ENCODE data around the gene TMEM256. TPM values are rescaled to one million over a fixed set of nuclear protein-coding genes. Genes with fewer than 3 reads are reported as not detected.

TMEM256 gene
- total RNA-seq = 100 to 1,000 TPM in 1 of 2 donors, 10 to 100 TPM in 1; 73.0 to 107 TPM

GRCh38 chr17:7403977-7404736, at the start of gene TMEM256:
TMEM256 (minus strand) TSS chr17:7404097; CDS start chr17:7404084, 13 bp downstream.

DNA sequence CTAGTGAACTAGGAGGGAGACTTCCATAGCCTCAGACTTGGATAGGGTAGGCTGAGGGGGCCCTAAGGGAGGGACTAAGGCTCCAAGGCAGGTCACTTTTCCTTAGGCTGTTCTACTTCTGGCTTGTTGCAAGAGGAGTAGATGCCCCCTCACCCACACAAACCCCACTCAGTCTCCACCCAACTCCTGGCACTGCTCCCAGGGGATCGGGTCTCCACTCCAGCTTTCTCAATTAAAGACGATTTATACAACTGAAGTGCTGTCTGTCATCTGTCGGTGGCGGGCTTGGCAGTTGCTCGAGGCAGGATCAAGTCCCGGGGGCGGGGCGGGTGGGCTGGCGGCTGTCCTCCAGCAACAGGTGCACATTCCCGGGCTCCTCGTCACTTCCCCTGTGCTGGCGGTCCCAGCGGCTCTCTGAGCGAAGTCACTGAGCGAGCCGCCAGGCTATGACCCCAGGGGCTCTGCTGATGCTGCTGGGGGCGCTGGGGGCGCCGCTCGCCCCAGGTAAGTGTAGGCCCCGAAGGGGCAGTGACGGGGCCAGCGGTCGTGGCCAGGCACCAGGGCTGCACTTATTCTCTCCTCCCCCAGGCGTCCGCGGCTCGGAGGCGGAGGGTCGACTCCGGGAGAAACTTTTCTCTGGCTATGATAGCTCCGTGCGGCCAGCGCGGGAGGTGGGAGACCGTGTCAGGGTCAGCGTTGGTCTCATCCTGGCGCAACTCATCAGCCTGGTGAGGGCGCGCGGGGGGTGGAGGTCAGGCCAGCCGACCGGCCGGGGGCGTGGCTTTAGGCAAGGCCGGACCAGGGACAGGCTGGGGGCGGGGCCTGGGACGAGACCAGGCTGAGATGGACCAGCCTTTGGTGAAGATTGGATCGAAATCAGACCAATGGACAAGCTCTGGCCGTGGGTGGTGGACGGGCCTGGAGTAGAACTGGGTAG, 41.1 kb upstream of the TMEM256 start, which contains the start of gene CHRNB1:
TSS of gene CHRNB1 (plus strand) at position 380 of the 937 bp plus-strand sequence. CDS start at position 447, 67 bp downstream.

DNA sequence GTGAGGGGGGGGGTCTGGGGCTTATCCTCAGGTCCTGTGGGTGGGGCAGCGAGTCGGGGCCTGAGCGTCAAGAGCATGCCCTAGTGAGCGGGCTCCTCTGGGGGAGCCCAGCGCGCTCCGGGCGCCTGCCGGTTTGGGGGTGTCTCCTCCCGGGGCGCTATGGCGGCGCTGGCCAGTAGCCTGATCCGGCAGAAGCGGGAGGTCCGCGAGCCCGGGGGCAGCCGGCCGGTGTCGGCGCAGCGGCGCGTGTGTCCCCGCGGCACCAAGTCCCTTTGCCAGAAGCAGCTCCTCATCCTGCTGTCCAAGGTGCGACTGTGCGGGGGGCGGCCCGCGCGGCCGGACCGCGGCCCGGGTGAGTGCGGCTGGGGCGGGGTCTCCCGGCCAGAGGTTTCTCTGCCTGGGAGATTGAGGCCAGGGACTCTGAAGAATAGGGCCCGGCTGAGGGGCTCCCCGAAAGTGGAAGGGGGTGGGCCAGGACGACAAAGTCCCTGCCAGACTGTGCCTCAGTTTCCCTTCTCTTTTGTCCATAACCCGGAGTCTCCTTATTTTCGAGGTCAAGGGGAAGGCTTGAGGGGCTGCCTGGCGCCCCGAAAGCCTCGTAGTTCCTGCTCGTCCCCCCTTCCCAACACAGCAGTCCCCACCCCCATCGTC, 35.7 kb upstream of the TMEM256 start, which contains the start of gene FGF11:
TSS of gene FGF11 (plus strand) at position 51 of the 651 bp plus-strand sequence. CDS start at position 160, 109 bp downstream.

DNA sequence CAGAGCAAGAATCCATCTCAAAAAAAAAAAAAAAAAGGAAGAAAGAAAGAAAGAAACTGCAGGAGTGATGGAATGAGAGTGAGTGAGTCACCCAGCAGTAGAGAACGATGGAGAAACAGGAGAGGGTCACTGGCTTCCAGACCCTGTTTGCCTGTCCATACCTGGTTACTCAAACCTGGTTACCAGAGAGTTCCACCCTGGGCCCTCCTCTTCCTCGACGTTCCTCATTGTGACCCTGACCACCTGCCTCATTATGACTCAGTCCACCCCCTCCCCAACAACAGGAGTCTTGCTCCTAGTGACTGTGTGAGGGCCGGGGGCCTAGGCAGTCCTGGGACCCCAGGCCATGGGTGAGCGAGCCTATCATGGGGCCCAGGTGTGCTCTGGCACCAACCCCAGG, 24.7 kb upstream of the TMEM256 start, which contains the start of gene SPEM3:
TSS of gene SPEM3 (plus strand) at position 301 of the 400 bp plus-strand sequence. CDS start at position 347, 46 bp downstream.

GRCh38 chr17:7425316-7425715, 21.4 kb upstream of the TMEM256 start, which contains the start of gene SPEM2:
SPEM2 (plus strand) TSS chr17:7425616; CDS start chr17:7425689, 73 bp downstream.

GRCh38 chr17:7419819-7420610, 16.1 kb upstream of the TMEM256 start, which contains the start of gene SPEM1:
SPEM1 (plus strand) TSS chr17:7420324; CDS start chr17:7420385, 61 bp downstream.

DNA sequence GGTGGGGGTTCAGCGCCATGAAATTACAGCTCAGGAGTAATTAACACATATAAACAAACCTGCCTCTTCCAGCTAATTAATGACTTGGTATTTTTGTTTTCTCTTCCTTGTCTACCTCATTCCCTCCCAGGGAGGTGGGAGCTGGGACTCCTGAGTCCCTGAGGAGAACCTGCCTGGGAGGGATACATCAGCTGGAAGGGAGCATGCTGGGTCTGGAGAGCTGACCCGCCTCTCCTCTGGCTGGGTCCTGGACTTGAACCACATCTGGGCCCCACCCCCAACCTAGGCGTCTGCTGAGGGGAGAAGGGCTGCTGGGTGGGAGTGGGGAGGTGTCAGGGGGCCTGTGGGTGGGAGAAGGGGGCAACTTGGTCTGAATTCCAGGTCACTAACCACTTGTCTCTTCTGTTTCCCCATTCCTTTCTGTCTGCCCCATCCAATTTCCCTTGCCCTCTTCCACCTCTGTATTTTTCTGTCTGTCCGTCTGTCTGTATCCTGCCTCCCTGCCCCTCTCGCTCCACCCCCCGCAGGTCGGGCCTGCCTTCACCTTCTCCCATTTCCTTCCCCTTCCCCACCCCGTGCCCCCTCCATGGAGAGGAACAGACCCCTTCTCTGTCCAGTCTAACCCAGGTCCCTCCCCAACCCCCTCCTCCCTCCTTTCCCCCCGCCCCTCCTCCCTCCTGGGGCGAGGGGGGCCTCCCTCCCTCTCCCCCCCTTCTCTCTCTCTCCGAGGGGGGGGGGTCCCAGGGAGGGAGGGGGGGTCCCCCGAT, 3.8 kb upstream of the TMEM256 start, which contains the start of gene NLGN2:
TSS of gene NLGN2 (plus strand) at position 361 of the 767 bp plus-strand sequence. CDS start 411 bp downstream, outside the sequence.

DNA sequence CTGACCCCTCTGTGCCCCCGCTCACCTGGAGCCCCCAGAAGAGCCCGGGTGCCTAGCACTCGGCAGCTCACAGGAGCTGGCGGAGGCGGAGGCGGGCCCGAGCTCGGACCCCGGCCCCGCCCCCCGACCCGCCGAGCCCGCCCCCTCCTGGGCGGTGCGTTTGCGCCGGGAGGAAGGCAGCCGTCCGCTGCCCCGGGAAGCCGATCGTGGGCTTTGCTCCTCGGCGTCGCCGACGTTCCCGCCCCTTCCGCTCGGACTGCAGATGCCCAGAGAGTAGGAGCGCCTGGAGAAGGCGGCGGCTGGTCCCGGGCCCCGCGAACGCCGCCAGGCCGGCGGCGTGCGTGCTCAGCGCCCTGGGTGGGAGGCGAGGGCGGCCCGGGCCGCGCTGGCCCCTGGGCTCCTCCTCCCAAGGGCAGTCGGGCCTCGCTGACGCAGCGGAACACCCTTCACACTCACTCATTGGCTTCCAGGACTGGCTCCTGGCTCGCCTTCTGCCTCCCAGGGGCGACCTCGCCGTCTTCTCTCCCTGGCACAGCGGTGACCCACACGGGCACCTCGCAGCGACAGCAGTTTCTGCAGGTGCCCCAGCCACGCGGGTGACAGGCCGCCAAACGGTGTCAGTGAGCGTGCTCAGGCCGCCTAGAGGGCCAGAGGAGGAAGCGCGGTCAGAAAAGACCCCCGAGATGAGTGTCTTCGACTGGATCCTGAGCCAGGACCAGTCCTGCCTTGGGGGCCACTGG, 9.3 kb downstream of the TMEM256 start, which contains the start of gene PLSCR3:
TSS of gene PLSCR3 (minus strand) at position 74 of the 740 bp plus-strand sequence. CDS start 415 bp downstream, outside the sequence.

GRCh38 chr17:7380855-7381683, 22.8 kb downstream of the TMEM256 start, which contains the start of gene TNK1:
TNK1 (plus strand) TSS chr17:7381089; CDS start chr17:7382927, 1,838 bp downstream.

GRCh38 chr17:7355053-7355452, 48.8 kb downstream of the TMEM256 start, which contains the start of gene TMEM95:
TMEM95 (plus strand) TSS chr17:7355156; CDS start chr17:7355205, 49 bp downstream.

Other genes with a start within 250 kb of the TMEM256 start
- under 1 TPM; 0.33 to 0.34 TPM for gene ASGR1, start 224.7 kb downstream of the TMEM256 start, total RNA-seq
- gene DLG4, start 184.3 kb downstream of the TMEM256 start, total RNA-seq = 1 to 10 TPM; 6.2 to 9.7 TPM
- gene ACADVL, start 184.2 kb downstream of the TMEM256 start, total RNA-seq = 100 to 1,000 TPM in 1 of 2 donors, 10 to 100 TPM in 1; 86.6 to 149 TPM
- 100 to 1,000 TPM in 1 of 2 donors, 10 to 100 TPM in 1; 98.6 to 107 TPM for gene DVL2, start 169.6 kb downstream of the TMEM256 start, total RNA-seq
- 10 to 100 TPM; 65.7 to 80.9 TPM for gene PHF23, start 164.6 kb downstream of the TMEM256 start, total RNA-seq
- 100 to 1,000 TPM; 165 to 225 TPM for gene GABARAP, start 161.6 kb downstream of the TMEM256 start, total RNA-seq
- 10 to 100 TPM; 18.6 to 30.3 TPM for gene CTDNEP1, start 152.4 kb downstream of the TMEM256 start, total RNA-seq
- gene ELP5, start 151.9 kb downstream of the TMEM256 start, total RNA-seq = 10 to 100 TPM; 33.7 to 47.3 TPM
- gene CLDN7, start 141.6 kb downstream of the TMEM256 start, total RNA-seq = under 1 TPM; 0.69 to 1.00 TPM
- under 1 TPM; under 0.01 to 0.34 TPM for gene SLC2A4, start 122.4 kb downstream of the TMEM256 start, total RNA-seq
- gene YBX2, start 109.5 kb downstream of the TMEM256 start, total RNA-seq = under 1 TPM in 1 of 2 donors, not detected in 1; 0.67 TPM
- 100 to 1,000 TPM; 830 to 988 TPM for gene EIF5A, start 96.5 kb downstream of the TMEM256 start, total RNA-seq
- 10 to 100 TPM; 74.7 to 87.2 TPM for gene GPS2, start 88.7 kb downstream of the TMEM256 start, total RNA-seq
- 10 to 100 TPM; 14.8 to 16.7 TPM for gene NEURL4, start 74.8 kb downstream of the TMEM256 start, total RNA-seq
- gene ACAP1, start 67.6 kb downstream of the TMEM256 start, total RNA-seq = under 1 TPM in 1 of 2 donors, not detected in 1; 0.67 TPM
- 1 to 10 TPM; 1.3 to 3.4 TPM for gene KCTD11, start 51.9 kb downstream of the TMEM256 start, total RNA-seq
- gene TMEM95, start 48.9 kb downstream of the TMEM256 start, total RNA-seq = not detected
- under 1 TPM; 0.69 to 1.00 TPM for gene TNK1, start 23.0 kb downstream of the TMEM256 start, total RNA-seq
- gene PLSCR3, start 9.6 kb downstream of the TMEM256 start, total RNA-seq = 10 to 100 TPM in 1 of 2 donors, 1 to 10 TPM in 1; 9.6 to 12.0 TPM
- gene NLGN2, start 3.7 kb upstream of the TMEM256 start, total RNA-seq = 1 to 10 TPM; 4.0 to 4.1 TPM
- not detected for gene SPEM1, start 16.2 kb upstream of the TMEM256 start, total RNA-seq
- gene SPEM2, start 21.5 kb upstream of the TMEM256 start, total RNA-seq = not detected
- gene SPEM3, start 24.8 kb upstream of the TMEM256 start, total RNA-seq = not detected
- gene TMEM102, start 31.3 kb upstream of the TMEM256 start, total RNA-seq = 1 to 10 TPM; 7.3 to 7.9 TPM
- gene FGF11, start 35.4 kb upstream of the TMEM256 start, total RNA-seq = under 1 TPM; under 0.01 to 0.33 TPM
- gene CHRNB1, start 41.0 kb upstream of the TMEM256 start, total RNA-seq = 1 to 10 TPM; 5.5 to 5.7 TPM
- gene ZBTB4, start 75.5 kb upstream of the TMEM256 start, total RNA-seq = 10 to 100 TPM; 16.3 to 23.1 TPM
- not detected for gene SLC35G6, start 77.3 kb upstream of the TMEM256 start, total RNA-seq
- gene POLR2A, start 80.3 kb upstream of the TMEM256 start, total RNA-seq = 10 to 100 TPM; 95.3 to 96.9 TPM
- 10 to 100 TPM; 14.8 to 19.3 TPM for gene TNFSF12, start 145.0 kb upstream of the TMEM256 start, total RNA-seq
- gene TNFSF13, start 154.7 kb upstream of the TMEM256 start, total RNA-seq = 1 to 10 TPM; 2.4 to 2.7 TPM
- gene SENP3, start 157.8 kb upstream of the TMEM256 start, total RNA-seq = 100 to 1,000 TPM in 1 of 2 donors, 10 to 100 TPM in 1; 67.4 to 114 TPM
- gene CD68, start 175.5 kb upstream of the TMEM256 start, total RNA-seq = 10 to 100 TPM; 18.3 to 20.0 TPM
- gene MPDU1, start 179.8 kb upstream of the TMEM256 start, total RNA-seq = 100 to 1,000 TPM; 181 to 189 TPM
- under 1 TPM in 1 of 2 donors, not detected in 1; 0.33 TPM for gene SOX15, start 186.0 kb upstream of the TMEM256 start, total RNA-seq
- gene FXR2, start 210.8 kb upstream of the TMEM256 start, total RNA-seq = 10 to 100 TPM; 36.3 to 36.5 TPM
- 10 to 100 TPM; 22.4 to 24.6 TPM for gene SAT2, start 223.7 kb upstream of the TMEM256 start, total RNA-seq
- under 1 TPM; 0.33 to 0.34 TPM for gene SHBG, start 226.0 kb upstream of the TMEM256 start, total RNA-seq
- not detected for gene ATP1B2, start 246.8 kb upstream of the TMEM256 start, total RNA-seq